ENCODE measurements around the gene NOTUM. TPM values are rescaled to one million over a fixed set of nuclear protein-coding genes. Genes with fewer than 3 reads are reported as not detected.

NOTUM gene
- polyA plus RNA-seq, 1 experiment: 0.06 TPM

DNA sequence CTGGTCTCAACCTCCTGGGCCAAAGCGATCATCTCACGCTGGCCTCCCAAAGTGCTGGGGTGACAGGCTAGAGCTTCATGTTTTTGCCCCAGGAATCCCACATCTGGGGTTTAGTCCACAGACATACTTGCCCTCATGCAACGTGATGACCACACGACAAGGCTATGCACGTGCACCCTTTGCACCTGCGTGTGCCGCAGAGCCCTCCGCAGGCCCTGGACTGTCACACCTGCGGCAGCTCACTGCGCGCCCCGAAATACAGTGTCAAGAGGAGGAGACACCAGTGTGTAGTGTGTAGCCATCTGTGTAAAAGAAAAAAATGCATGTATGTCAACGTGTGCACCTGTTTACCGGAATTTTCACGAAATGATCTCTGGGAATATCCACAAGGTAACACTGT, 10.5 kb downstream of the NOTUM start:
- TF ChIP-seq, protein P1, sequence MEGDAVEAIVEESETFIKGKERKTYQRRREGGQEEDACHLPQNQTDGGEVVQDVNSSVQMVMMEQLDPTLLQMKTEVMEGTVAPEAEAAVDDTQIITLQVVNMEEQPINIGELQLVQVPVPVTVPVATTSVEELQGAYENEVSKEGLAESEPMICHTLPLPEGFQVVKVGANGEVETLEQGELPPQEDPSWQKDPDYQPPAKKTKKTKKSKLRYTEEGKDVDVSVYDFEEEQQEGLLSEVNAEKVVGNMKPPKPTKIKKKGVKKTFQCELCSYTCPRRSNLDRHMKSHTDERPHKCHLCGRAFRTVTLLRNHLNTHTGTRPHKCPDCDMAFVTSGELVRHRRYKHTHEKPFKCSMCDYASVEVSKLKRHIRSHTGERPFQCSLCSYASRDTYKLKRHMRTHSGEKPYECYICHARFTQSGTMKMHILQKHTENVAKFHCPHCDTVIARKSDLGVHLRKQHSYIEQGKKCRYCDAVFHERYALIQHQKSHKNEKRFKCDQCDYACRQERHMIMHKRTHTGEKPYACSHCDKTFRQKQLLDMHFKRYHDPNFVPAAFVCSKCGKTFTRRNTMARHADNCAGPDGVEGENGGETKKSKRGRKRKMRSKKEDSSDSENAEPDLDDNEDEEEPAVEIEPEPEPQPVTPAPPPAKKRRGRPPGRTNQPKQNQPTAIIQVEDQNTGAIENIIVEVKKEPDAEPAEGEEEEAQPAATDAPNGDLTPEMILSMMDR (IDR thresholded peaks at IDR 0.05; ENCODE audit: insufficient read depth, low read depth, low read length): no peak
- ChIA-PET POLR2A (interaction anchor here (0.6 kb wide), 1 partner anchor 90 kb away, joined by 4 read pairs; no protein-coding TSS in a partner anchor), CTCF (interaction anchor here (0.8 to 4.9 kb wide), 3 partner anchors 9 to 69 kb away, joined by 3 to 24 read pairs (median 3); no protein-coding TSS in a partner anchor)
- no peaks in the 10 kb centered on the region for H3K27me3 ChIP-seq (ENCODE audit: control insufficient read depth, insufficient read depth, low read length)
- no peak overlapping the region for H3K4me3 ChIP-seq (ENCODE audit: low read depth, low read length)
- H3K36me3 ChIP-seq (ENCODE audit: control insufficient read depth, insufficient read depth, low read length): no peaks in the 10 kb centered on the region
- DNase-seq (ENCODE audit: low read depth): no peak

DNA sequence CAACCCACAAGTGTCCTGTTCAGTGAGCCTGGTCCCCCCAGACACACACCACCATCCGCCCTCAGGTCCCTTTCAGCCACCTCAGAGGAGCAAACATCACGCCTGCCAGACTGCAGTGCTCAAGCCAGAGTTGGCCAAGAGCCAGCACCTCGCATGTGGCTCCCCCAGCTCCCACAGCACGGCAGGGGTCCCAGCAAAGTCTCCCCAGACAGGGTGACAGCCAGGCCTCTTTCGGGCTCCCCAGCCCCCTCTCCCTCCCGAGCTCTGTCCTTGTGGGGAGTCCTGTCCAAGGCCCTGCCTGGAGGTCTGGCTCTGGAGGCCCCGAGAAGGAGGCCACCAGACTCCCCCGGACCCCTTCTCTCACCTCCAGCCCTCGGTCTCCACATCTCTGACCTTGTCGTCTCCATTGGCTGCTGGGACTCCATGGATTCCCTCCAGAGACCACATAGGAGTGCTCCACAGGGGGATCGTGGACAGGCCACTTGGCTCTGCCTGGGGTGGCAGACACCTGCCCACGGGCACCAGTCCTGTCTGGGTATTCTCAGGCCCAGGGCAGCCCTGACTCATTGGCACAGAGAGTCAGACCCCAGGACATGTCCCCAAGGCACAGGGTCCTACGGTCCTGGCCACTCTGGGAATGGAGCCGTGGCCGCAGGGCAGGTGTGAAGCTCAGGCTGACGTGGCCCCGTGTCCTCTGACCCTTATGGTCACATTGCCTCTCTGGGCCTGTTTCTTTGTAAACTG, 12.2 kb downstream of the NOTUM start:
- no peaks in the 10 kb centered on the region for H3K36me3 ChIP-seq (ENCODE audit: control insufficient read depth, insufficient read depth, low read length)
- ChIA-PET POLR2A (no interaction called here), CTCF (interaction anchor here (1.3 to 4.9 kb wide), 4 partner anchors 11 to 81 kb away, joined by 3 to 24 read pairs (median 6); partner anchors contain the start of genes CENPX and LRRC45)
- H3K27me3 ChIP-seq (ENCODE audit: control insufficient read depth, insufficient read depth, low read length): 0 out of 2 replicates have a peak, but pooled peaks cover 2% of the 10 kb centered on the region
- TF ChIP-seq, protein P1 (IDR thresholded peaks at IDR 0.05; ENCODE audit: insufficient read depth, low read depth, low read length): no peak
- no peak overlapping the region for H3K4me3 ChIP-seq (ENCODE audit: low read depth, low read length)
- no peak for DNase-seq (ENCODE audit: low read depth)

DNA sequence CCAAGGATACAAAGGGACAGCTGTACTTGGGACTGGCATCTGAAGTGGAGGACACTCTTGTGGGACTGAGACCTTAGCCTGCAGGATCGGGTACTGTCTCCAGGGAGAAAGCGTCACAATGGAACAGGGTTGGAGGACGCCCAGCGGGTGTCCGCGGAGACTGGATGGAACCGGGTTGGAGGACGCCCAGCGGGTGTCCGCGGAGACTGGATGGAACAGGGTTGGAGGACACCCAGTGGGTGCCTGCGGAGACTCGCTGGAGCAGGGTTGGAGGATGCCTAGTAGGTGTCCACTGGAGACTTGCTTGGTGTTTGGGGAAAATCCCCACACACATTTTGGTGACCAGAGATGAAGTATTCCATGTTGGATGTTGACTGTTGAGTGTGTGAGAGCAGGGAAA, 13.8 kb downstream of the NOTUM start, which contains the start of gene MYADML2:
MYADML2 (minus strand) TSS at position 45 of the 400 bp plus-strand sequence. CDS start 5,492 bp downstream, outside the sequence.
- POLR2A ChIA-PET: no interaction called here
- CTCF ChIA-PET: interaction anchor here (0.8 to 4.9 kb wide), 3 partner anchors 13 to 76 kb away, joined by 3 to 24 read pairs (median 11); partner anchors contain the start of genes CENPX and LRRC45
- DNase-seq (ENCODE audit: low read depth): no peak
- no peak within 1 kb of the TSS for H3K4me3 ChIP-seq (ENCODE audit: low read depth, low read length)
- TF ChIP-seq, protein P1 (IDR thresholded peaks at IDR 0.05; ENCODE audit: insufficient read depth, low read depth, low read length): no peak
- H3K27me3 ChIP-seq (ENCODE audit: control insufficient read depth, insufficient read depth, low read length): peaks cover 4% of the 10 kb centered on the region; the same call in 1 of the 2 replicates
- H3K36me3 ChIP-seq (ENCODE audit: control insufficient read depth, insufficient read depth, low read length): no peaks in the 10 kb centered on the region

DNA sequence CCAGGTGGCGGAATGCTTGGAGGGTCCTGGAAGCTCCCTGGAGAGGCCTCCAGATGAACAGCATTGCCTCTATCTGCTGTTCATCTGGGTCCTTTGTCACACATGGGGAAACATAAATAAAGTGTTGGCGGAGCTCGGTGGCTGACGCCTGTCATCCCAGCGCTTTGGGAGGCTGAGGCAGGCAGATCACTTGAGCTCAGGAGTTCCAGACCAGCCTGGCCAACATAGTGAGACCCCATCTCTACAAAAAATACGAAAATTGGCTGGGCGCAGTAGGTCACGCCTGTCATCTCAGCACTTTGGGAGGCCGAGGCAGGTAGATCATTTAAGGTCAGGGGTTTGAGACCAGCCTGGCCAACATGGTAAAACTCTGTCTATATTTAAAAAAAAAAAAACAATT, 16.1 kb downstream of the NOTUM start:
- no peak for DNase-seq (ENCODE audit: low read depth)
- peaks cover 6% of the 10 kb centered on the region; the same call in 1 of the 2 replicates for H3K27me3 ChIP-seq (ENCODE audit: control insufficient read depth, insufficient read depth, low read length)
- H3K36me3 ChIP-seq (ENCODE audit: control insufficient read depth, insufficient read depth, low read length): no peaks in the 10 kb centered on the region
- TF ChIP-seq, protein P1 (IDR thresholded peaks at IDR 0.05; ENCODE audit: insufficient read depth, low read depth, low read length): no peak
- no peak overlapping the region for H3K4me3 ChIP-seq (ENCODE audit: low read depth, low read length)
- POLR2A ChIA-PET: no interaction called here
- CTCF ChIA-PET: interaction anchor here (0.9 to 3.3 kb wide), 2 partner anchors 15 to 93 kb away, joined by 3 to 17 read pairs; partner anchors contain the start of gene DCXR

DNA sequence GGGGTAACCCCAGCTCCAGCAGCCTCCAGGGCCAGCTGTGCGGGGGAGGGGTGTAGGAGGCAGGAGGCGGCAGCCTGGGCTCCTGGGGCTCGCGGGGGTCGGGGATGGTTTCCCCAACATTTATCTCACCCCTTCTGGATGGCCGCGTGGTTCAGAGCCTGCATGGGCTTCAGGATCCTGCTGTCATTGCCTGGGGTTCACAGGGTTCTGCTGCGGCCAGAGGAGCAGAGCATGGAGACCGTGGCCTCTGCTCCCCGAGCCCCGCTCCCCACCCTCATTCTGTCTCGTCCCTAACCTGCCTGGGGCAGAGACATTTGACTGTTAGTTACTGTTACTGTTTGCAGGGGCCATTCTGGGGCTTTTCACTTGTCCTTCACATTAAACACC, 18.8 kb downstream of the NOTUM start:
- DNase-seq (ENCODE audit: low read depth): no peak
- Histone ChIP-seq H3K27me3 (ENCODE audit: control insufficient read depth, insufficient read depth, low read length) (peaks cover 6% of the 10 kb centered on the region; the same call in 1 of the 2 replicates), H3K4me3 (ENCODE audit: low read depth, low read length) (no peak overlapping the region), H3K36me3 (ENCODE audit: control insufficient read depth, insufficient read depth, low read length) (no peaks in the 10 kb centered on the region)
- POLR2A ChIA-PET: interaction anchor here (0.7 kb wide), 1 partner anchor 71 kb away, joined by 3 read pairs; no protein-coding TSS in a partner anchor
- CTCF ChIA-PET: interaction anchor here (0.6 to 4.4 kb wide), 4 partner anchors 17 to 266 kb away, joined by 3 to 15 read pairs (median 6); no protein-coding TSS in a partner anchor
- TF ChIP-seq, protein P1 (IDR thresholded peaks at IDR 0.05; ENCODE audit: insufficient read depth, low read depth, low read length): no peak

All from BJ (cell line).